Activated T-cell treated with anti-CD3 and anti-CD28 coated beads, Interleukin-2, amount 50 U/mL, for 24 hours (primary cell): Measurements from ENCODE around the gene AFF3.
"Not testable (repeated sequence)": the region's sequence is repeated elsewhere in the genome, so short reads cannot be mapped to it uniquely, and the experiment has no call there.

Experiments used
- DNase-seq: peaks from one replicate; pipeline ENCODE4 v3.0.0-alpha.2; 2020
- H3K27ac Mint-ChIP-seq: 2 replicates; pipeline ENCODE4 v1.8.0; 2020; ENCODE audit warnings: mild to moderate bottlenecking, mixed read lengths
- H3K27me3 Mint-ChIP-seq: 2 replicates; pipeline ENCODE4 v1.8.0; 2020; ENCODE audit warnings: mixed read lengths
- H3K36me3 Mint-ChIP-seq: 2 replicates; pipeline ENCODE4 v1.8.0; 2020; ENCODE audit warnings: low read depth, mixed read lengths
- H3K4me1 Mint-ChIP-seq: 2 replicates; pipeline ENCODE4 v1.8.0; 2020; ENCODE audit warnings: low read depth, mixed read lengths
- H3K4me3 Mint-ChIP-seq: 2 replicates; pipeline ENCODE4 v1.8.0; 2020; ENCODE audit warnings: mild to moderate bottlenecking, moderate library complexity, mixed read lengths
- H3K9me3 Mint-ChIP-seq: 2 replicates; pipeline ENCODE4 v1.8.0; 2020; ENCODE audit warnings: mixed read lengths

AFF3 gene

DNA sequence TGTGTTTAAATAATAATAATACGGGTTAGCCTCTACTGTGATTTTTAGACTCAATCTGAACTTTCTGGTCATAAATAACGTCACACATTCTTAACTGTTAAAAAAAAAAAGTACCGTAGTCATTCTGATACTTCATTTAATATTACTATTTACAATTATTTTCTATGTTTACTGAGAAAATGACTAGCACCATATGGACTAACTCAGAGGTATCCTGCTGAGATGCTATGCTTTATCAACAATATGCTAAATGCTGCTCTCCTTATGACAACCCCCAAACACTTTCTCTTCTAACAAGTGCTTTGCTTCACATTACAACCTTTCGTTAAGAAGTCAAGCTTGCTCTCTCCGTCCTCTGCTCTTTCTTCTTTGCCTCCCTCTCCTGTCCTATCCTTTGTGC, 182.1 kb downstream of the AFF3 start:
- Mint-ChIP-seq H3K9me3 (no peaks in the 10 kb centered on the region), H3K4me3 (no peak overlapping the region), H3K36me3 (no peaks in the 10 kb centered on the region), H3K4me1 (no peaks in the 10 kb centered on the region), H3K27me3 (no peaks in the 10 kb centered on the region), H3K27ac (no peak overlapping the region)
- no peak for DNase-seq

- H3K27me3 Mint-ChIP-seq = no peaks in the 10 kb centered on the region
- H3K9me3 Mint-ChIP-seq = no peaks in the 10 kb centered on the region
- DNase-seq = no peak
- H3K36me3 Mint-ChIP-seq = no peaks in the 10 kb centered on the region
- no peak overlapping the region for H3K4me3 Mint-ChIP-seq
- H3K4me1 Mint-ChIP-seq = no peaks in the 10 kb centered on the region
- no peak overlapping the region for H3K27ac Mint-ChIP-seq
Measured at GRCh38 chr2:99959261-99960014, 183.0 kb downstream of the AFF3 start.

DNA sequence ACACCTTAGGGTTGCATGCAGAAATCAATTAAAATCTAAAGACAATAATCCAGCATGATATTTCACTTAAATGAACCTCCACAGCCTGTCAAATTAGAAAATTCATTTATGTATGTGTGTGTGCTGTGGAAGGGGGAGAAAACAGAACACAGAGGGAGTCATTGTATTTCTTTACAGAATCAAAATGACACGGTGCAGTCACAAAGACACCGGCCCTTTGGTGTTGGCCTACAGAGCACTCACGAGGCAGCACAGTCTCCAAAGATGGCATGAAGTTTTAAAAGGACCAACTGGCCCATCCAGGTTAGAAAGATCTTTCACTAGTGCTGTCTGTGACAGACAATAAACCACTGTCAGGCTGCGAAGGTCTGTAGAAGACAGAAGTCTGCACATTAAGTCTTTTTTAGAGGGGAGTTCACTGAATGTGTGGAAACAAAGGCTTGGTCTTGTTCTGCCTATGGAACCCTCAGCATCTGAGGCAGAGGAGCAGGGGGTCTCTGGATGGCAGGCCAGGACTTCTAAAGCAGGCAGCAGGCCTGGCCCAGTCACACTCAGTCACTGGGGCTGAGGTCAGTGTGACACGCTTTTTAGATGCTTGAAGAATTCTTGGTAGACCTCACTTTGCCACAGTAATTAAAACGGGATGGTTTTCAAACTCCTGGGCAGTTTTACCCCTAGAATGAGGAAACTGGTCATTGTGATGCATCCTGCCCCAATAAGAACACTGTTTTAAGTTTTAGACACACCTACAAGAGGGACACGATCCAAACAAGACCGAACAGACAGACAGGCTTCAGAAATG, 184.9 kb downstream of the AFF3 start:
- H3K27me3 Mint-ChIP-seq = no peaks in the 10 kb centered on the region
- H3K27ac Mint-ChIP-seq = no peak overlapping the region
- no peaks in the 10 kb centered on the region for H3K9me3 Mint-ChIP-seq
- no peak overlapping the region for H3K4me3 Mint-ChIP-seq
- no peaks in the 10 kb centered on the region for H3K36me3 Mint-ChIP-seq
- DNase-seq = no peak
- no peaks in the 10 kb centered on the region for H3K4me1 Mint-ChIP-seq

- Mint-ChIP-seq H3K27me3 (no peaks in the 10 kb centered on the region), H3K4me3 (no peak overlapping the region), H3K4me1 (no peaks in the 10 kb centered on the region), H3K27ac (no peak overlapping the region), H3K36me3 (no peaks in the 10 kb centered on the region), H3K9me3 (no peaks in the 10 kb centered on the region)
- DNase-seq = no peak
Measured at GRCh38 chr2:99956232-99957030, 186.0 kb downstream of the AFF3 start.

- no peak overlapping the region for H3K4me3 Mint-ChIP-seq
- no peak for DNase-seq
- no peaks in the 10 kb centered on the region for H3K36me3 Mint-ChIP-seq
- H3K4me1 Mint-ChIP-seq = no peaks in the 10 kb centered on the region
- no peaks in the 10 kb centered on the region for H3K27me3 Mint-ChIP-seq
- H3K9me3 Mint-ChIP-seq = no peaks in the 10 kb centered on the region
- H3K27ac Mint-ChIP-seq = no peak overlapping the region
Measured at GRCh38 chr2:99953750-99954149, 188.6 kb downstream of the AFF3 start.

GRCh38 chr2:99949963-99950362, 192.4 kb downstream of the AFF3 start:
- H3K27me3 Mint-ChIP-seq = no peaks in the 10 kb centered on the region
- no peak overlapping the region for H3K4me3 Mint-ChIP-seq
- DNase-seq = no peak
- H3K4me1 Mint-ChIP-seq = no peaks in the 10 kb centered on the region
- H3K27ac Mint-ChIP-seq = no peak overlapping the region
- H3K36me3 Mint-ChIP-seq = no peaks in the 10 kb centered on the region
- no peaks in the 10 kb centered on the region for H3K9me3 Mint-ChIP-seq

- Mint-ChIP-seq H3K4me3 (no peak overlapping the region), H3K27ac (no peak overlapping the region), H3K27me3 (no peaks in the 10 kb centered on the region), H3K36me3 (no peaks in the 10 kb centered on the region), H3K9me3 (no peaks in the 10 kb centered on the region), H3K4me1 (no peaks in the 10 kb centered on the region)
- DNase-seq = no peak
Measured at GRCh38 chr2:99949530-99949929, 192.9 kb downstream of the AFF3 start.

DNA sequence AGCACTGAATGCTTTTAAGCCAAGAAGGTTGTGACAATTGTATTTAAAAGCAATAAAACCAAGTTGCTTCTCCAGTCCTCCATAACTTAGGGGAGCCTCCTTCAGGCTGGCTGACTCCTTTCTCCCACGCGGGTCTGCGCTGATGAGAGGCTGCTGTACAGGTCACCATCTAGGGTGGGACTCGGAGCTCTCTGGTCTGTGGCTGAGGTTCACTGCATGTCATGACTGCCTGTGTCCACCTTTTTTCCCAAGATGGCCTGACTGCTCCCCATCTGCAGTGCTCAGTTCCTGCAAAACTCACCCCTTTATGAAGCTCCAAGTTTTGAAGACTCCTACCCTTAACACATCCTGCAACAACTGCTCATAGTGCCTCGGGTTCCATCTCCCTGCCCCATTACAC, 194.4 kb downstream of the AFF3 start:
- H3K27ac Mint-ChIP-seq = no peak overlapping the region
- H3K36me3 Mint-ChIP-seq = no peaks in the 10 kb centered on the region
- H3K4me3 Mint-ChIP-seq = no peak overlapping the region
- no peak for DNase-seq
- no peaks in the 10 kb centered on the region for H3K9me3 Mint-ChIP-seq
- no peaks in the 10 kb centered on the region for H3K27me3 Mint-ChIP-seq
- no peaks in the 10 kb centered on the region for H3K4me1 Mint-ChIP-seq

DNA sequence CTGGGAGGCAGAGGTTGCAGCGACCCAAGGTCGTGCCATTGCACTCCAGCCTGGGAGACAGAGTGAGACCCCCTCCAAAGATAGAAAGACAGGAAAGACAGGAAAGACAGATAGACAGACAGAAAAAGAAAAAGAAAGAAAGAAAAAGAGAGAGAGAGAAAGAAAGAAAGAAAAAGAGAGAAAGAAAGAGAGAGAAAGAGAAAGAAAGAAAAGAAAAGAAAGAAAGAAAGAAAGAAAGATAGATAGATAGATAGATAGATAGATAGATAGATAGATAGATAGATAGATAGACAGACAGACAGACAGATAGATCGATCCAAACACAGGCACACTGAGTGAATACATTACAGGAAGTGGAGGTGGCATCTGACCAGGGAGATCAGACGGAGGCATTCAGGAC, 195.0 kb downstream of the AFF3 start:
- DNase-seq, H3K36me3 Mint-ChIP-seq, H3K9me3 Mint-ChIP-seq, H3K4me3 Mint-ChIP-seq, H3K27ac Mint-ChIP-seq, H3K27me3 Mint-ChIP-seq, H3K4me1 Mint-ChIP-seq: not testable (repeated sequence)

GRCh38 chr2:99944019-99944418, 198.4 kb downstream of the AFF3 start:
- no peak overlapping the region for H3K27ac Mint-ChIP-seq
- H3K27me3 Mint-ChIP-seq = no peaks in the 10 kb centered on the region
- no peak overlapping the region for H3K4me3 Mint-ChIP-seq
- H3K4me1 Mint-ChIP-seq = no peaks in the 10 kb centered on the region
- no peaks in the 10 kb centered on the region for H3K9me3 Mint-ChIP-seq
- no peaks in the 10 kb centered on the region for H3K36me3 Mint-ChIP-seq
- DNase-seq = no peak

GRCh38 chr2:99942561-99943347, 199.6 kb downstream of the AFF3 start:
- Mint-ChIP-seq H3K9me3 (no peaks in the 10 kb centered on the region), H3K27ac (no peak overlapping the region), H3K4me3 (no peak overlapping the region), H3K27me3 (no peaks in the 10 kb centered on the region), H3K4me1 (no peaks in the 10 kb centered on the region), H3K36me3 (no peaks in the 10 kb centered on the region)
- no peak for DNase-seq

DNA sequence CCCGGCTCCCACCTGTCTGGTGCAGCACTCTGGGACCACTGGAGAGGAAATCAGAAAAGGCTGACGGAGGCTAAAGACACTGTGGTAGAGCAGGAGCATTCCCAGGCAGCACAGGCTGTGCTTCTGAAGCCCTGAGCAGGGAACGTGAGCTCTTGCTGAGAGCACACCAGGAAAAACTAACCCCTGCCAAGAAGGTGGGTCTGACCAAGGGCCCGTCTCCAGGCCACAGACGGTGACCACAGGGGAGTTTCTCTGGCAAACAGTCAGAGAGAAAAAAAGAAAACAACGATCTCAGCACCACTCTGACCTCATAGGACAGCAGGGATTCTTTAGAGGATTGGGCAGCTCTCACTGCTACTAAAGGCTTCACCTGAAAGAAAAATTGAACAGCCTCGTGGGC, 201.4 kb downstream of the AFF3 start:
- Mint-ChIP-seq H3K27me3 (no peaks in the 10 kb centered on the region), H3K9me3 (no peaks in the 10 kb centered on the region), H3K36me3 (no peaks in the 10 kb centered on the region), H3K27ac (no peak overlapping the region), H3K4me3 (no peak overlapping the region), H3K4me1 (no peaks in the 10 kb centered on the region)
- no peak for DNase-seq

- Mint-ChIP-seq H3K36me3 (no peaks in the 10 kb centered on the region), H3K4me1 (no peaks in the 10 kb centered on the region)
Measured at GRCh38 chr2:99939135-99939534, 203.3 kb downstream of the AFF3 start.

DNA sequence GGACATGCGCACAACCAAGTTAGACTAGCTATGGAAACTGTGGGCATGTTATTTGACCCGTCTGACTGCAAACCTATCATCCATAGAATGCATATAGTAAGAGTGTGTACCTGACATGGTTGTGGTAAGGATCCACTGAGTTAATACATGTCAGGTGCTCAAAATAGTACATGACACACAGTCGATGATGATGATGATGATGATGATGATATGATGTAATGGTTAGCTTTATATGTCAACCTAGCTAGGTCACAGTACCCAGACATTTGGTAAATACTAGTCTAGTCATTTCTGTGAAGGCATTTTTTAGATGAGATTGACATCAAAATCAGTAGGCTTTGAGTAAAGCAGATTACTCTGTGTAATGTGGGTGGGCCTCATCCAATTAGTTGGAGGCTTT, 204.1 kb downstream of the AFF3 start:
- H3K4me1 Mint-ChIP-seq = no peaks in the 10 kb centered on the region
- H3K27ac Mint-ChIP-seq = no peak overlapping the region
- DNase-seq = no peak
- H3K4me3 Mint-ChIP-seq = no peak overlapping the region
- H3K36me3 Mint-ChIP-seq = no peaks in the 10 kb centered on the region
- H3K27me3 Mint-ChIP-seq = no peaks in the 10 kb centered on the region
- no peaks in the 10 kb centered on the region for H3K9me3 Mint-ChIP-seq

More at GRCh38 chr2:99939135-99939534, 203.3 kb downstream of the AFF3 start:
- Mint-ChIP-seq H3K27ac (no peak overlapping the region), H3K4me3 (no peak overlapping the region), H3K9me3 (no peaks in the 10 kb centered on the region), H3K27me3 (no peaks in the 10 kb centered on the region)
- no peak for DNase-seq
